Measurements from ENCODE around the gene ZNF469. TPM values are rescaled to one million over a fixed set of nuclear protein-coding genes. Genes with fewer than 3 reads are reported as not detected.
A peak's percentile ranks its signal among the peaks of the same experiment; 100 is the strongest.

Gene ZNF469, protein sequence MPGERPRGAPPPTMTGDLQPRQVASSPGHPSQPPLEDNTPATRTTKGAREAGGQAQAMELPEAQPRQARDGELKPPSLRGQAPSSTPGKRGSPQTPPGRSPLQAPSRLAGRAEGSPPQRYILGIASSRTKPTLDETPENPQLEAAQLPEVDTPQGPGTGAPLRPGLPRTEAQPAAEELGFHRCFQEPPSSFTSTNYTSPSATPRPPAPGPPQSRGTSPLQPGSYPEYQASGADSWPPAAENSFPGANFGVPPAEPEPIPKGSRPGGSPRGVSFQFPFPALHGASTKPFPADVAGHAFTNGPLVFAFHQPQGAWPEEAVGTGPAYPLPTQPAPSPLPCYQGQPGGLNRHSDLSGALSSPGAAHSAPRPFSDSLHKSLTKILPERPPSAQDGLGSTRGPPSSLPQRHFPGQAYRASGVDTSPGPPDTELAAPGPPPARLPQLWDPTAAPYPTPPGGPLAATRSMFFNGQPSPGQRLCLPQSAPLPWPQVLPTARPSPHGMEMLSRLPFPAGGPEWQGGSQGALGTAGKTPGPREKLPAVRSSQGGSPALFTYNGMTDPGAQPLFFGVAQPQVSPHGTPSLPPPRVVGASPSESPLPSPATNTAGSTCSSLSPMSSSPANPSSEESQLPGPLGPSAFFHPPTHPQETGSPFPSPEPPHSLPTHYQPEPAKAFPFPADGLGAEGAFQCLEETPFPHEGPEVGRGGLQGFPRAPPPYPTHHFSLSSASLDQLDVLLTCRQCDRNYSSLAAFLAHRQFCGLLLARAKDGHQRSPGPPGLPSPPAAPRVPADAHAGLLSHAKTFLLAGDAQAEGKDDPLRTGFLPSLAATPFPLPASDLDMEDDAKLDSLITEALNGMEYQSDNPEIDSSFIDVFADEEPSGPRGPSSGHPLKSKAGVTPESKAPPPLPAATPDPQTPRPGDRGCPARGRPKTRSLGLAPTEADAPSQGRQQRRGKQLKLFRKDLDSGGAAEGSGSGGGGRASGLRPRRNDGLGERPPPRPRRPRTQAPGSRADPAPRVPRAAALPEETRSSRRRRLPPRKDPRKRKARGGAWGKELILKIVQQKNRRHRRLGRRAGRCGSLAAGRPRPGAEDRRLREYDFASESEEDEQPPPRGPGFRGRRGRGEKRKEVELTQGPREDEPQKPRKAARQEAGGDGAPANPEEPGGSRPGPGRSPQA (N-terminal part only)
- total RNA-seq (under 1 TPM; 0.61 to 0.64 TPM), polyA plus RNA-seq (under 1 TPM in 1 of 2 donors, not detected in 1; 0.01 TPM)

DNA sequence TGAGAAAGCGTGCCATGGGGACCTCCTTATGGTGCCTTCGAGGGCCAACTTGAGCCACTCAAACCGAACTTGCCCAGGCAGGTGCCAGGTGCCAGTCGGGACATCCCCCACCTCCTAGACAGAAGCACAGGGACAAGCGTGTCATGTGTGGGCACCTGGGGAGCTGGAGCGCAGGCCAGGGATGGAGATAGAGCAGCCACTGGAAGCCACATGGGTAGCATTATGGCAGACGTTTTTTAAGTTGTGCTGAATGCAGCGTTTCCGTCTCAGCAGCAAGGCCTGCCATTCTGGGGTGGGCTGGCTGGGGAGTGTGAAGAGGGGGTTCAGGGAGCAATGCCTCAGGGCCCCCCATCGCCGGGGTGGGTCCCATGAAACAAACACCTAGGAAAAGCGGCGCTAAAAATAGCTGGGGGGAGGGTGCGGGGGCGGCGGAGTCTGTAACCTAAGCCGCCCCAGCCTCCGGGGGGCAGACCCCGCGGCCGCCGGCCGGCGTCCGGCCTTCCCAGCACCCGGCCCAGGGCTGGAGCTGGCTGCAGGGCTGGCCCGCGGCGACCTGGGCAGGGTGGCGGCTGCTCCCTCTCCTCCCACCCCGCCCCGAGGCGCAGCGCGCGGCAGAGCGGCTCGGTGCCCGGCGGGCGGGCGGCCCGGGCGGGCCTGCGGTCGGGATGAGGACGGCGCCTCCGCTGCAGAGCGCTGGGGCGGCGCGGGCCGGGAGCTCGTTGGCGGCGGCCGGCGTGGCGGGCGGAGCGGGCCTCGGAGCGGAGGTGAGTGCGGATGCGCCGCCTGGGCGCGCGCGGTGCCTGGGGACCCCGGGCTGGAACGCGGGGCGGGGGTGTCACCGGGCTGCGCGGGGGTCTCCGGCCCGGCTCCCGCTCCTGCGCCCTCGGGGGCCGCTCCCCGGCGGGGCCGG, at the start of gene ZNF469:
Gene ZNF469 (plus strand): TSS at position 469 of the 910 bp plus-strand sequence. CDS start 44,512 bp downstream, outside the sequence.
- Histone ChIP-seq H3K36me3 (ENCODE audit: insufficient read depth, low read length) (no peaks in the 10 kb centered on the region), H3K27ac (ENCODE audit: low read depth, low read length) (no peak within 1 kb of the TSS), H3K27me3 (ENCODE audit: insufficient read depth, low read length) (peaks cover 11% of the 10 kb centered on the region), H3K9me3 (ENCODE audit: control insufficient read depth in 1 of 2, low read length in 2 of 2) (no peaks in the 10 kb centered on the region), H3K4me1 (ENCODE audit: insufficient read depth, low read length) (peaks cover 6% of the 10 kb centered on the region), H3K4me3 (ENCODE audit: low read length in 2 of 2) (no peak within 1 kb of the TSS)
- no peaks in the 10 kb centered on the region for H3K36me3 Mint-ChIP-seq
- H3K4me3 Mint-ChIP-seq = peak within 1 kb of the TSS in 6 of 8 donors; percentile 29 to 67 (median 46)
- CTCF ChIA-PET (ENCODE audit: partially characterized antibody) = no interaction called here
- no peak for DNase-seq
- no peak within 1 kb of the TSS for H3K27ac Mint-ChIP-seq
- POLR2A ChIA-PET (ENCODE audit: partially characterized antibody) = no interaction called here
- H3K9me3 Mint-ChIP-seq = no peaks in the 10 kb centered on the region
- intact Hi-C loops (cut with micrococcal nuclease) = no loop called here
- peaks cover 24 to 26% of the 10 kb centered on the region in 2 donors for H3K27me3 Mint-ChIP-seq
- H3K4me1 Mint-ChIP-seq = peaks cover 0 to 8% (median 4%) of the 10 kb centered on the region in 4 donors

DNA sequence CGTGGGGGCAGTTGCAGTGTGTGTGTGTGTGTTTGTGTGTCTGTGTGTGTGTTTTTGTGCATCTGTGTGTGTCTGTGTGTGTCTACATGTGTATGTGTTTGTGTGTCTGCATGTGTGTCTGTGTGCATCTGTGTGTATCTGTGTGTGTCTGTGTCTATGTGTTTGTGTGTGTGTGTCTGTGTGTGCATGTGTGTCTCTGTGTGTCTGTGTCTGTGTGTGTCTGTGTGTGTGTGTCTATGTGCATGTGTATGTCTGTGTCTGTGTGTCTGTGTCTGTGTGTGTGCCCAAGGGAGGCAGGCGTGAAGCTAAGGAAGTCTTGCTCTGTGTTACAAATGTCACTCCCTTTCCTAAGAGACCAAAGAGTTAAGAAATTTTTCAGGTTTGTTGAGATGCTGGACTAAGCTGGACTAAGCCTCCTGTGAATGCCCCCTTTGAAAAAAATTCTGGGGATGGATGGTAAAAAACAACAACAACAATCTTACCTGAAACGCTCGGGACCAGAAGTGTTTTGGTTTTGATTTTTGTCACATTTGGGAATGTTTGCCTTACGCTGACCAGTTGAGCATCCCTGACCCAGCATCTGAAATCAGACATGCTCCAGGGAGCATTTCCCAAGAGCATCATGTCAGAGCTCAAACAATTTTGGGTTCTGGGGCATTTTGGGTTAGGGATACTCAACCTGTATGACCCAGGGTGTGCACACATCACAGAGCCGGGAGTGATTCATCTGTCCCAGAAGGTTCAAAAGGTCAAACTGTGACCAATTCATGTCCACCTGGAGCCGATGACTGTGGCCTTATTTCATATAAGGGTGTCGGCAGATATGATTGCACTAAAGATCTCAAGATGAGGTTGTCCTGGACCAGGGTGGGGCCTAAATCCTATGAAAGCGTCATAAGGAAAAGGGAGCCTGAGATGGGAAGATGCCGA, 48.6 kb upstream of the ZNF469 start:
- no peak for DNase-seq

DNA sequence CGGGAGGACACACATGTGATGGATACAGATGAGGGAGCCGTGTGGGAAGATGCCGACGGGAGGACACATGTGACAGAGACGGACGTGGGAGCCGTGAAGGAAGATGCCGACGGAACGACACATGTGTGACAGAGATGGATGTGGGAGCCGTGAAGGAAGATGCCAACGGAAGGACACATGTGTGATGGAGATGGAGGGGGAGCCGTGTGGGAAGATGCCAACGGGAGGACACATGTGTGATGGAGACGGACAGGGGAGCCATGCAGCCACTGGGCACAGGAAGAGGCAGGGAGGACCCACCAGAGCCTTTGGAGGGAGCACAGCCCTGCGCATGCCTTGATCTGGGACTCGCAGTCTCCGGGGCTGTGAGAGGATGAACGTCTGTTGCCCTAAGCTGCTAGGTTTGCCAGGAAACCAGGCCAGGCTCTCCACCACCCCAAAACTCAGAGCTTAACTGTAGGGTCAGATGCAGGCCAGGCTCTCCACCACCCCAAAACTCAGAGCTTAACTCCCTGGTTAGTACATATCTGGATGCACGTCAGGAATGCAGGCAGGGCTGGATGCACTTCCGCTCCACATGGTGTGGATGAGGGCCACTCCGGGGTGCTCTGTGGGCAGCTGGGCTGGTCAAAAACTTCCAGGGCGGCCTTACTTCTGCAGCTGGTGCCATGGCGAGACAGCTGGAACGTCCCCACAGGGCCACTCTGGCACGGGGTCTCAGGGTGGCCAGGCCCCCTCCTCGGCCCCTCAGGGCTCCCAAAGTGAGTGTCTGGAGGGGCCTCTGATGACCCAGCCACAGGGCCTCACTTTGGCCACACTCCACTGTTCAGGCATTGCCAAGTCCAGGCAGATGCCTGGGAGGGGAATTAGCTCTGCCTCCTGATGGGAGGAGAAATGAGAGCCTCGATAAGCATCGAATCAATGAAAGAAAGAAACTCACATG, 47.7 kb upstream of the ZNF469 start:
- POLR2A ChIA-PET (ENCODE audit: partially characterized antibody) = no interaction called here
- no peak overlapping the region for H3K4me3 Mint-ChIP-seq

More for the DNA sequence above, 48.6 kb upstream of the ZNF469 start:
- no peak overlapping the region for H3K27ac ChIP-seq (ENCODE audit: low read depth, low read length)
- Mint-ChIP-seq H3K9me3 (peaks cover 0 to 2% (median 0%) of the 10 kb centered on the region in 8 donors), H3K4me1 (peaks cover 0 to 5% (median 1%) of the 10 kb centered on the region in 4 donors), H3K4me3 (peak overlapping the region in 1 of 8 donors; percentile 2), H3K36me3 (no peaks in the 10 kb centered on the region), H3K27ac (peak overlapping the region in 1 of 7 donors; percentile 4), H3K27me3 (peaks cover 1 to 7% of the 10 kb centered on the region in 2 donors)
- intact Hi-C loops (cut with micrococcal nuclease) = no loop called here
- H3K4me1 ChIP-seq (ENCODE audit: insufficient read depth, low read length) = no peaks in the 10 kb centered on the region
- no peak overlapping the region for H3K4me3 ChIP-seq (ENCODE audit: low read length in 2 of 2)
- no peaks in the 10 kb centered on the region for H3K27me3 ChIP-seq (ENCODE audit: insufficient read depth, low read length)
- POLR2A ChIA-PET (ENCODE audit: partially characterized antibody) = no interaction called here
- CTCF ChIA-PET (ENCODE audit: partially characterized antibody) = no interaction called here
- H3K36me3 ChIP-seq (ENCODE audit: insufficient read depth, low read length) = no peaks in the 10 kb centered on the region
- no peaks in the 10 kb centered on the region for H3K9me3 ChIP-seq (ENCODE audit: control insufficient read depth in 1 of 2, low read length in 2 of 2)

DNA sequence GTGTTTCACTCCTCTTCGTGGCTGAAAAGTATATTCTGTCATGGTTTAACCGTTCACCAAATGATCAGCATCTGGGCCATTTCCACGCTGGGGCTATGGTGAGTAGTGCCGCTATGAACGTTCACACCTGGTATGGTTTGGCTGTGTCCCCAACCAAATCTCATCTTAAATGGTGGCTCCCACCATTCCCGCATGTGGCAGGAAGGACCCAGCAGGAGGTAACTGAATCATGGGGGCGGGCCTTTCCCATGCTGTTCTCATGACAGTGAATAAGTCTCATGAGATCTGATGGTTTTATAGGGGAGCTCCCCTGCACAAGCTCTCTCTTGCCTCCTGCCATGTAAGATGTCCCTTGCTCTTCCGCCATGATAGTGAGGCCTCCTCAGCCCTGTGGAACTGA, 45.7 kb upstream of the ZNF469 start:
- Mint-ChIP-seq H3K27ac (no peak overlapping the region), H3K4me1 (peaks cover 0 to 5% (median 1%) of the 10 kb centered on the region in 4 donors), H3K36me3 (no peaks in the 10 kb centered on the region), H3K4me3 (no peak overlapping the region), H3K9me3 (peaks cover 0 to 2% (median 0%) of the 10 kb centered on the region in 8 donors), H3K27me3 (peaks cover 4 to 7% of the 10 kb centered on the region in 2 donors)
- H3K36me3 ChIP-seq (ENCODE audit: insufficient read depth, low read length) = no peaks in the 10 kb centered on the region
- no peak overlapping the region for H3K27ac ChIP-seq (ENCODE audit: low read depth, low read length)
- ChIA-PET CTCF (ENCODE audit: partially characterized antibody) (no interaction called here), POLR2A (ENCODE audit: partially characterized antibody) (no interaction called here)
- H3K27me3 ChIP-seq (ENCODE audit: insufficient read depth, low read length) = no peaks in the 10 kb centered on the region
- no peaks in the 10 kb centered on the region for H3K9me3 ChIP-seq (ENCODE audit: control insufficient read depth in 1 of 2, low read length in 2 of 2)
- no peak for DNase-seq
- no peaks in the 10 kb centered on the region for H3K4me1 ChIP-seq (ENCODE audit: insufficient read depth, low read length)
- H3K4me3 ChIP-seq (ENCODE audit: low read length in 2 of 2) = no peak overlapping the region
- intact Hi-C loops (cut with micrococcal nuclease) = no loop called here

More for the DNA sequence above, 47.7 kb upstream of the ZNF469 start:
- H3K4me3 ChIP-seq (ENCODE audit: low read length in 2 of 2) = no peak overlapping the region
- H3K9me3 Mint-ChIP-seq = peaks cover 0 to 2% (median 0%) of the 10 kb centered on the region in 8 donors
- H3K9me3 ChIP-seq (ENCODE audit: control insufficient read depth in 1 of 2, low read length in 2 of 2) = no peaks in the 10 kb centered on the region
- no peaks in the 10 kb centered on the region for H3K36me3 Mint-ChIP-seq
- intact Hi-C loops (cut with micrococcal nuclease) = no loop called here
- no peak overlapping the region for H3K27ac Mint-ChIP-seq
- H3K4me1 ChIP-seq (ENCODE audit: insufficient read depth, low read length) = no peaks in the 10 kb centered on the region
- no peak for DNase-seq
- H3K4me1 Mint-ChIP-seq = peaks cover 0 to 5% (median 1%) of the 10 kb centered on the region in 4 donors
- no peak overlapping the region for H3K27ac ChIP-seq (ENCODE audit: low read depth, low read length)
- H3K27me3 Mint-ChIP-seq = peaks cover 1 to 7% of the 10 kb centered on the region in 2 donors
- CTCF ChIA-PET (ENCODE audit: partially characterized antibody) = no interaction called here
- H3K36me3 ChIP-seq (ENCODE audit: insufficient read depth, low read length) = no peaks in the 10 kb centered on the region
- H3K27me3 ChIP-seq (ENCODE audit: insufficient read depth, low read length) = no peaks in the 10 kb centered on the region

DNA sequence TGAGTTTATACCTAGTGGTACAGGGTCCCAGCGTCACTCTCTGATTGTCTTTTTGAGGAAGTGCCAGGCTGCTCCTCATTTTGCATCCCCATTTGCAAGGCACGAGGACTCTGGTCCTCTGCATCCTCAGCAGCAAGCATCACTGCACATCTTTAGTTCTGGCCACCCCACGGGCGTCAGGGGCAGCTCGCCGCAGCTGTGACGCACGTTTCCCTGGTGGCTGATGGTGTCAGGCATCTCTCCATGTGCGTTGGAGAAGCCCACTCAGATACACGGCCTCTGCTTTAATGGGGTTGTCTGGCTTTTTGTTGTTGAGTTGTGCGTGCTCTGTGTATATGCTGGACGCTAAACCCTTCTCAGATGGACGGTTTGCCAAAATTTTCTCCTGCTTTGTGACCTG, 45.2 kb upstream of the ZNF469 start:
- Histone ChIP-seq H3K27ac (ENCODE audit: low read depth, low read length) (no peak overlapping the region), H3K9me3 (ENCODE audit: control insufficient read depth in 1 of 2, low read length in 2 of 2) (no peaks in the 10 kb centered on the region), H3K4me3 (ENCODE audit: low read length in 2 of 2) (no peak overlapping the region), H3K27me3 (ENCODE audit: insufficient read depth, low read length) (no peaks in the 10 kb centered on the region), H3K4me1 (ENCODE audit: insufficient read depth, low read length) (no peaks in the 10 kb centered on the region), H3K36me3 (ENCODE audit: insufficient read depth, low read length) (no peaks in the 10 kb centered on the region)
- no peak overlapping the region for H3K4me3 Mint-ChIP-seq
- H3K4me1 Mint-ChIP-seq = peaks cover 0 to 5% (median 1%) of the 10 kb centered on the region in 4 donors
- H3K27ac Mint-ChIP-seq = no peak overlapping the region
- intact Hi-C loops (cut with micrococcal nuclease) = no loop called here
- no peaks in the 10 kb centered on the region for H3K36me3 Mint-ChIP-seq
- peaks cover 0 to 2% (median 0%) of the 10 kb centered on the region in 8 donors for H3K9me3 Mint-ChIP-seq
- POLR2A ChIA-PET (ENCODE audit: partially characterized antibody) = no interaction called here
- peaks cover 4 to 7% of the 10 kb centered on the region in 2 donors for H3K27me3 Mint-ChIP-seq
- DNase-seq = no peak
- CTCF ChIA-PET (ENCODE audit: partially characterized antibody) = no interaction called here
